ENCODE measurements around the gene RALGPS1. TPM values are rescaled to one million over a fixed set of nuclear protein-coding genes. Genes with fewer than 3 reads are reported as not detected.

Gene RALGPS1
- polyA plus RNA-seq, 1 donor from 2014 or later = 8.0 TPM

- Mint-ChIP-seq H3K4me1 (peaks cover 11 to 14% (median 12%) of the 10 kb centered on the region in 3 donors), H3K9me3 (no peaks in the 10 kb centered on the region), H3K36me3 (peaks cover 8% of the 10 kb centered on the region), H3K27me3 (no peaks in the 10 kb centered on the region), H3K4me3 (peak overlapping the region in 1 of 4 donors; percentile 42), H3K27ac (no peak overlapping the region)
These were observed 135.0 kb downstream of the RALGPS1 start for GRCh38 chr9:127049581-127049980.

DNA sequence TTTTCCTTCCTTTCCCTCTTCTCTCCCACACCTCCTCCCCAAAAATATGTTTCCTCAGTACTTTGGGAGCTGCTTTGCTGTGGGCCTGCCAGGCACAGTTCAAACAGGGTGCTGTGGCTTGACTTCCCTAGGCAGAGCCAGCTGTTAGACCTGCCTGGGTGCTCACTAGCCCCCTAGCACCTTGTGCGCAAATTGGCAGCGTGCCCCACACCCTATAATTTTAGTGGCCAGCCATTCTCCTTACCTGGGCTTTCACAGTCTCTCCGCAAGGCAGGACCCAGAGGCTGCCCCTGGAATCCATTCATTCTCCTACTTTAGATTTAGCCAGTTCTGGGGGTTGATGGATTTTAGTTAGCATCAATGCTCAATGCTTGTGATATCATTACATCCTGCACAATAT, 135.6 kb downstream of the RALGPS1 start:
- no peak overlapping the region for H3K4me3 Mint-ChIP-seq
- no peaks in the 10 kb centered on the region for H3K27me3 Mint-ChIP-seq

DNA sequence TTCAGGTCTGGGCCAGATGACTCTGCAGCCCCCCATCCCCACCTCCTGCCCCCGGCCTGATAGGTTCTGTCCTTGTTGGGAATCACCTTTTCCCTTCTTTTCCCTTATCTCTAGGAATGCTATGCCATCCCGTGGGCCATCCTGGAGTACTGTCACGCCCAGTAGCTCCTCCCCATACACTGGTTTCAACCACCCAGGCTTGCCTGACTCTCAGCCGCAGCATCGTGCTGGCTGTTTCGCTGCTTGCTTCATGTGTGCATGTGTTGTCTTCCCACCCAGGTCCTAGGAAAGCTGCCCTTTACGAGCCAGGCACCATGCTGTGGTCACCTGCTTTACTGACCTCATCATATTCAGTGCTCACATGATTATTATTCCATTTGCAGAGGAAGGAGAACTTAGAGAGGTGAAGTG, 136.0 kb downstream of the RALGPS1 start:
- Mint-ChIP-seq H3K36me3 (peaks cover 8% of the 10 kb centered on the region), H3K4me3 (no peak overlapping the region), H3K4me1 (peaks cover 11 to 14% (median 12%) of the 10 kb centered on the region in 3 donors), H3K9me3 (no peaks in the 10 kb centered on the region), H3K27ac (peak overlapping the region in 1 of 3 donors; percentile 58), H3K27me3 (no peaks in the 10 kb centered on the region)

More for the DNA sequence above, 135.6 kb downstream of the RALGPS1 start:
- H3K4me1 Mint-ChIP-seq = peaks cover 11 to 14% (median 12%) of the 10 kb centered on the region in 3 donors
- H3K27ac Mint-ChIP-seq = peak overlapping the region in 1 of 3 donors; percentile 65
- no peaks in the 10 kb centered on the region for H3K9me3 Mint-ChIP-seq
- peaks cover 8% of the 10 kb centered on the region for H3K36me3 Mint-ChIP-seq

- Mint-ChIP-seq H3K27ac (no peak overlapping the region), H3K4me3 (no peak overlapping the region), H3K36me3 (peaks cover 8% of the 10 kb centered on the region)
These were observed 137.5 kb downstream of the RALGPS1 start for GRCh38 chr9:127051881-127052595.

DNA sequence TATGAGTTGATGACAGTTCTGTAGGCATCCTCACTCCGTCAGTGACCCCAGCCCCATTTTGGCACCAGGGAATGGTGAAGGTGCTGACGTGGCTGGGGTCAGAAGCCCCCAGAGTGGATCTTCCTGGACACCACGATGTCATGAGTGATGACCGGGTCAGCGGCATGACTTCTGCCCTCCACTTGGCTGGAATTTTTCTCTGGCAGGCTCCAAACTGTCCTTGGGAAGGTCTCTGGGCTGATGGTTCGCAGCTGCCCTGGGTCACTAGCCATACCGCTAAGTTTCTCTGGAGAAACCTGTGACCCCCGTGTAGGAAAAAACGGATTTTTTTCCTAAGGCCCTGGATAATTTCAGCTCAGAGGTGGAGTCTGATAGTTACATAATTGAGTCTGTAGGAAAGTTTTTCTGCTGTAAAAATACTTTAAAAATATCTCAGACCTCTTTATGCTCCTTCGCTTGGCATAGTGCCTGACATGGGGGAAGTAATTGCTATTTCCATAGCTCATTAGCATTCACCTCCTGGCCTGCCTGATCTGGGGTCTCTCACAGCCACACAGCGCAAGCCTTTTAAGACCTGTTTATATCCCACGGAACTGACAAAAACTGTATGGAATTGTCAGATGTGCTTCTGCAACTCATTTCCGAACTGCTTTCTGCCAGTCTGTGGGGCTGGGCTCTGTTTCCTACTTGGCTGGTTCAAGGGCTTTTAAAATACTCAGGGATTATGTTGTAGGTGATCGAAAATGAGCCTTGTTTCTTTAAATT, 138.7 kb downstream of the RALGPS1 start:
- Mint-ChIP-seq H3K4me1 (peaks cover 10 to 15% (median 10%) of the 10 kb centered on the region in 3 donors), H3K4me3 (no peak overlapping the region), H3K36me3 (peaks cover 8% of the 10 kb centered on the region), H3K27ac (peak overlapping the region in 1 of 3 donors; percentile 15), H3K9me3 (no peaks in the 10 kb centered on the region), H3K27me3 (no peaks in the 10 kb centered on the region)

More at GRCh38 chr9:127051881-127052595, 137.5 kb downstream of the RALGPS1 start:
- Mint-ChIP-seq H3K4me1 (peaks cover 11 to 17% (median 12%) of the 10 kb centered on the region in 3 donors), H3K27me3 (no peaks in the 10 kb centered on the region), H3K9me3 (no peaks in the 10 kb centered on the region)

DNA sequence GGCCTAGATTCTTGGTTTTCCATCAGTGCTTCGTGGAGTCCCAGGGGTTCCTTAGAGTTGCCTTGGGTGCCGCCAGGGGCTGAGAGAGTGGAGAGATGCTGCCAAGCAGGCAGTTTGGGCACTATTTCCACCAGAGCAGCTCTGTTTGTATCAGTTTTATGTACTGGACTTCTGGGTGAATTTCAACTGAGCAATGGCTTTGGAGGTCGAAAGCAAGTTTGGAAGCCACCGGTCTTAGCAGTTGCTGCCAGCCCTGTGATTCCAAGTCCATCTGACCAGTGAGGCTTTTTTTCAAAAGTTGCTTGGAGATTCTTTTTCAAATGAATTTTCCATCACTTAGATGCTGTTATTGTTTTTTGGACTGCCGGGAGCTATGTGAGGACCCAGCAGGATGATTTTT, 139.4 kb downstream of the RALGPS1 start:
- H3K4me1 Mint-ChIP-seq = peaks cover 3 to 12% (median 7%) of the 10 kb centered on the region in 3 donors
- peak overlapping the region in 2 of 4 donors; percentile 23 to 51 for H3K4me3 Mint-ChIP-seq
- peak overlapping the region in 1 of 3 donors; percentile 60 for H3K27ac Mint-ChIP-seq
- no peaks in the 10 kb centered on the region for H3K27me3 Mint-ChIP-seq
- H3K36me3 Mint-ChIP-seq = peaks cover 8% of the 10 kb centered on the region
- no peaks in the 10 kb centered on the region for H3K9me3 Mint-ChIP-seq

DNA sequence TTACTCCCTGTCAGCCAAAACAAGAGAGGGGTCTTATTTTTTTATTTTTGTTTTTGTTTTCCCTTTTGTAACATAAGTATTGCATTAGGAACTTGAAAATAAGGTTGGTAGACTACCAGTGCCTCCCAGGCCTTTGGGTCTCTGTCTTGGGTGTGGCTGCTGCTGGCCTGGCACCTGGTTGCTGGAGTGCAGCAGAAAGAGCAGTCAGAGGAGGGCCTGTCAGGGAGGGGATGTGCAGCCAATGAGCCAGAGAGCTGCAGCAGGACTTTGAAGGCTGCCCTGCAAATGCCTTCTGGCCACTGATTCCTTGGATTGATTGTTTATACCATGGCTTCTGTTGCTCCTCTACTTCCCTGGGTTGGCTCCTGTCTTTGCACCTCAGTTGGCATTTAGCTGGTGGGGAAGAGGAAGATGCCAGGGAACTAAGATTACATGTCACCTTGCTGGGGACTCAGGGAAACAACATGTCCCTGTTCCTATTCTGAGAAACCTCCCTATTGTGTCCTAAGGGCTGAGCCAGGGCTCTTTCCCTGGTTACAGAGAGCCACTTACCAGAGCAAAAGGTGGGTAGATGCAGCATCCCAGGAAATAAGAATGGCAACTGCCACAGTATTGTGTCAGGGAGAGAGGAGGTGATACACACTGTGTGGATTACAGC, 141.3 kb downstream of the RALGPS1 start:
- Mint-ChIP-seq H3K9me3 (no peaks in the 10 kb centered on the region), H3K36me3 (peaks cover 7% of the 10 kb centered on the region), H3K27ac (no peak overlapping the region)

DNA sequence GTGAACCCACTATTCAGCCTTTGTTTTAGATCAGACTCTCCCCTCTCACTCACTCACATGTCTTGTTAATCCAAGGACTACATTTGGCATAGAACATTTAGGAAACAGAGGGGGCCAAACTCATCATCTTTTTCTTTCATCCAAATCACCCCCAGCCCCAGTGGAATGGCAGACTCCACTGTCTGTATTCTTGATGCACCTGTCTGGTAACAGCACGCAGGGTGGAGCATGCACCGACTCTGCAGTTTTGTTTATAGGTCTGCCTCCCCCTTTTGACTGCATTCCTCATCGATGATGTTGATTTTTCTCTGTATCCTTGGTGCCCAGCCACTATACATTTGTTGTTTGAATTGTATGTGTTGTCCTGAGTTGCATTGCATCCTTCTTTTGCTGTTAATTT, 141.9 kb downstream of the RALGPS1 start:
- Mint-ChIP-seq H3K4me1 (peaks cover 6 to 24% (median 9%) of the 10 kb centered on the region in 3 donors), H3K36me3 (peaks cover 7% of the 10 kb centered on the region), H3K27ac (no peak overlapping the region), H3K9me3 (no peaks in the 10 kb centered on the region), H3K4me3 (no peak overlapping the region), H3K27me3 (no peaks in the 10 kb centered on the region)

More for the DNA sequence above, 141.3 kb downstream of the RALGPS1 start:
- no peaks in the 10 kb centered on the region for H3K27me3 Mint-ChIP-seq
- H3K4me1 Mint-ChIP-seq = peaks cover 6 to 24% (median 9%) of the 10 kb centered on the region in 3 donors
- H3K4me3 Mint-ChIP-seq = no peak overlapping the region

DNA sequence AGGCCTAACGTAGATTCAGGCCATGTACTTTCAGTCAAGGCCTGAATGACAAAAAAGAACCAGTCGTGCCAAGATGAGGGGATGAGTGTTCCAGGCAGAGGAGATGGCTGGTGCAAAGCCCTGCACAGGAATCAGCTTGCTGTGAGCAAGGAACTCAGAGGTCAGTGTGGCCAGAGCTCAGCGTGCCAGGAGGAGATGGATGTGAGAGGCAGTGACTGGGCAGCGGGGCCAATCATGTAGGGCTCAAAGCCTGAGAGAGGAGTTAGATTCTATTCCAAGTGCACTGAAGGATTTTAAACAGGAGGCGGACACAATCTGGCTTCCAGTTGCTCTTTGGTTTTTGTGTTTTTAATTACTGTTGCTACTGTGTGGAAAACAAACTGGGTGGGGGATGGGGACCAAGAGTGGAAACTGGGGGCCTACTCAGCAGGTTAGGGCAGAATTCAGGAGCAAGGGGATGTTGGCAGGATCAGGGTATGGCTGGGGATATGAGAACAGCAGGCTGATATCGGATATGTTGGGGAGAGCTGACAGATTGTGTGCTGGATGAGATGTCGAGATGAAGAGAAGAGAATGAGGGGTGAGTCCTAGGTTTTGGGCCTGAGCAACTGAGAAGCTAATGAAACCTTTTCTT, 143.5 kb downstream of the RALGPS1 start:
- Mint-ChIP-seq H3K27ac (peak overlapping the region in 1 of 3 donors; percentile 27), H3K4me3 (no peak overlapping the region), H3K4me1 (peaks cover 6 to 24% (median 9%) of the 10 kb centered on the region in 3 donors), H3K27me3 (no peaks in the 10 kb centered on the region), H3K36me3 (peaks cover 4% of the 10 kb centered on the region), H3K9me3 (no peaks in the 10 kb centered on the region)

GRCh38 chr9:127058645-127059021, 144.1 kb downstream of the RALGPS1 start:
- Mint-ChIP-seq H3K4me1 (peaks cover 6 to 24% (median 9%) of the 10 kb centered on the region in 3 donors), H3K36me3 (peaks cover 4% of the 10 kb centered on the region), H3K27ac (no peak overlapping the region), H3K27me3 (no peaks in the 10 kb centered on the region), H3K9me3 (no peaks in the 10 kb centered on the region), H3K4me3 (peak overlapping the region in 1 of 4 donors; percentile 28)

GRCh38 chr9:127059030-127059429, 144.4 kb downstream of the RALGPS1 start:
- no peaks in the 10 kb centered on the region for H3K27me3 Mint-ChIP-seq
- H3K36me3 Mint-ChIP-seq = no peaks in the 10 kb centered on the region
- no peak overlapping the region for H3K27ac Mint-ChIP-seq
- H3K4me1 Mint-ChIP-seq = peaks cover 6 to 24% (median 9%) of the 10 kb centered on the region in 3 donors
- no peaks in the 10 kb centered on the region for H3K9me3 Mint-ChIP-seq
- peak overlapping the region in 1 of 4 donors; percentile 28 for H3K4me3 Mint-ChIP-seq

GRCh38 chr9:127059765-127060361, 145.3 kb downstream of the RALGPS1 start:
- Mint-ChIP-seq H3K36me3 (no peaks in the 10 kb centered on the region), H3K27ac (no peak overlapping the region), H3K27me3 (no peaks in the 10 kb centered on the region), H3K4me3 (peak overlapping the region in 1 of 4 donors; percentile 42), H3K4me1 (peaks cover 6 to 24% (median 9%) of the 10 kb centered on the region in 3 donors), H3K9me3 (no peaks in the 10 kb centered on the region)

DNA sequence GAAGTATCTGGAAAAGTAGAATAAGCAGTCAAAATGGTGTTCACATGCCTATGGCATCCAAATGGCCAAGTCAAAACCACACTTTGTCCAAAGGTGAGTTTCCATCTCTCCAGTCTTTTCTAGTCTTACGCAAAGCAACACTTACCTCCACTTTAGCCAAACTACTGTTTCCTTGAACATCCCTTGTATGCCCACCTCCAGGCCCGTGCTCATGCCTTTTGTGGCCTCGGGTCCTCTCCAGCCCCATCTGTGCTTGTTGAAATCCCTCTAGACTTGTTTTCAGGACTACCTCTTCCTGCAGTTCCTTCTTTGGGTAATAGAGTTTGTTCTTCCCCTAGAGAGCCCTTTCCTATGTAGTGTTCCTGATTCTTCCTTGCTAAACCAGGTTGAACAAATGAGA, 146.8 kb downstream of the RALGPS1 start:
- Mint-ChIP-seq H3K36me3 (peaks cover 4% of the 10 kb centered on the region), H3K9me3 (no peaks in the 10 kb centered on the region), H3K27ac (peak overlapping the region in 1 of 3 donors; percentile 22), H3K27me3 (no peaks in the 10 kb centered on the region), H3K4me1 (peaks cover 6 to 24% (median 9%) of the 10 kb centered on the region in 3 donors), H3K4me3 (no peak overlapping the region)

DNA sequence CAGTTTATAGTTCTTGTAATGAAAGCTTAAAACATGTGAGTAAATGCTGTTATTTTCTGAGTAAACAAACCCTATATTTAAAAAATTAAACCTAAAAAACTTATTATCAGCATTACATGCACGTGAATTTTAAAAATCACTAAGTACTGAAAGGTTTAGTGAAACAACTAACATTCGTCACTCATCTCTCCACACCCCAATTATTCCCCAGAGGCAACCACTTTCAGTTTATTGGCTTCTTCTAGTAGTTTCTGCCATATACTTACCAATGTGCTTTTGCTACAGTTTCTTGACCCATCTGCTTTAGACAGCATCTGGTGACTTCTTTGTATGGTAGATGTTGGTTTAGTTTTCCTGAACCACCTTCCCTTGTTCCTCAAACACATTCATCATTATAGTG, 149.8 kb downstream of the RALGPS1 start:
- no peak overlapping the region for H3K27ac Mint-ChIP-seq
- peaks cover 13% of the 10 kb centered on the region for H3K36me3 Mint-ChIP-seq

More for the DNA sequence above, 149.8 kb downstream of the RALGPS1 start:
- Mint-ChIP-seq H3K27me3 (no peaks in the 10 kb centered on the region), H3K4me3 (no peak overlapping the region), H3K9me3 (no peaks in the 10 kb centered on the region), H3K4me1 (peaks cover 5 to 11% (median 7%) of the 10 kb centered on the region in 3 donors)
